Astrocyte (in vitro differentiated cells and primary cell): Measurements from ENCODE around the gene ATP8B1. TPM values are rescaled to one million over a fixed set of nuclear protein-coding genes. Genes with fewer than 3 reads are reported as not detected.
"Not testable (repeated sequence)": the region's sequence is repeated elsewhere in the genome, so short reads cannot be mapped to it uniquely, and the experiment has no call there.

Source experiments
- DNase-seq: peaks from one replicate; pipeline ENCODE4 v3.0.0-alpha.2; 2010; ENCODE audit warnings: low read depth
- FAIRE-seq: peaks from 2 replicates; lab custom pipeline; 2011; peaks lifted over from hg19 to GRCh38; lab: Jason Lieb, UNC
- H2AFZ ChIP-seq: 2 replicates; pipeline ENCODE4 v1.6.0; 2012; ENCODE audit warnings: low read depth, low read length, inconsistent platforms
- H3K27ac ChIP-seq: 2 replicates; pipeline ENCODE4 v1.5.1; 2011; ENCODE audit warnings: low read depth, low read length, inconsistent platforms
- H3K27me3 ChIP-seq: 2 replicates; pipeline ENCODE4 v1.6.0; 2011; ENCODE audit warnings: low read length, inconsistent platforms; ENCODE audit not compliant: insufficient read depth
- H3K36me3 ChIP-seq: 2 replicates; pipeline ENCODE4 v1.5.1; 2011; ENCODE audit warnings: low read length, inconsistent platforms; ENCODE audit not compliant: insufficient read depth
- H3K4me1 ChIP-seq: 2 replicates; pipeline ENCODE4 v1.5.1; 2011; ENCODE audit warnings: low read length, inconsistent platforms; ENCODE audit not compliant: insufficient read depth
- H3K4me2 ChIP-seq: 2 replicates; pipeline ENCODE4 v1.6.0; 2012; ENCODE audit warnings: low read length, inconsistent platforms
- H3K4me3 ChIP-seq: 2 replicates; pipeline ENCODE4 v1.5.1; 2011; ENCODE audit warnings: low read depth, mild to moderate bottlenecking, low read length, inconsistent platforms; ENCODE audit not compliant: insufficient read depth
- H3K79me2 ChIP-seq: 2 replicates; pipeline ENCODE4 v1.6.0; 2012; ENCODE audit warnings: mild to moderate bottlenecking, low read length, inconsistent platforms; ENCODE audit not compliant: insufficient read depth
- H3K9ac ChIP-seq: 2 replicates; pipeline ENCODE4 v1.6.0; 2012; ENCODE audit warnings: mild to moderate bottlenecking, low read length, inconsistent platforms
- H3K9me3 ChIP-seq: 2 replicates; pipeline ENCODE4 v1.5.1; 2012; ENCODE audit warnings: low read depth, mild to moderate bottlenecking, low read length, inconsistent platforms; ENCODE audit not compliant: insufficient read depth
- H4K20me1 ChIP-seq: 2 replicates; pipeline ENCODE4 v1.6.0; 2012; ENCODE audit warnings: low read length, inconsistent platforms; ENCODE audit not compliant: insufficient read depth
- H3K27ac Mint-ChIP-seq: one replicate; pipeline ENCODE4 v1.8.0; 2021; ENCODE audit warnings: mild to moderate bottlenecking, mixed read lengths; ENCODE audit not compliant: unreplicated experiment
- H3K27me3 Mint-ChIP-seq: one replicate; pipeline ENCODE4 v1.8.0; 2021; ENCODE audit warnings: low read depth, mixed read lengths; ENCODE audit not compliant: unreplicated experiment
- H3K36me3 Mint-ChIP-seq: one replicate; pipeline ENCODE4 v1.8.0; 2021; ENCODE audit warnings: low read depth, mixed read lengths; ENCODE audit not compliant: unreplicated experiment
- H3K4me1 Mint-ChIP-seq: one replicate; pipeline ENCODE4 v1.8.0; 2021; ENCODE audit warnings: low read depth, mixed read lengths; ENCODE audit not compliant: unreplicated experiment
- H3K4me3 Mint-ChIP-seq: one replicate; pipeline ENCODE4 v1.8.0; 2021; ENCODE audit warnings: mild to moderate bottlenecking, moderate library complexity, mixed read lengths; ENCODE audit not compliant: unreplicated experiment
- H3K9me3 Mint-ChIP-seq: one replicate; pipeline ENCODE4 v1.8.0; 2021; ENCODE audit warnings: mild to moderate bottlenecking, mixed read lengths; ENCODE audit not compliant: unreplicated experiment
- EZH2 ChIP-seq: IDR thresholded peaks from 2 replicates; pipeline ENCODE4 v1.6.1; 2012; ENCODE audit warnings: mild to moderate bottlenecking, low read length, inconsistent platforms; ENCODE audit not compliant: insufficient read depth
- total RNA-seq: library from RNA; stranded (reverse); gene quantifications from 2 replicates; pipeline ENCODE4 v1.2.1, GENCODE V29; 2021
- TF ChIP-seq, protein P1 (sequence below): IDR thresholded peaks from 2 replicates; pipeline ENCODE4 v1.5.1; 2011; ENCODE audit warnings: low read depth, mild to moderate bottlenecking, inconsistent platforms, low read length, moderate library complexity; ENCODE audit not compliant: insufficient read depth

ATP8B1 gene
- total RNA-seq, 1 donor from 2014 or later = 10.4 TPM

DNA sequence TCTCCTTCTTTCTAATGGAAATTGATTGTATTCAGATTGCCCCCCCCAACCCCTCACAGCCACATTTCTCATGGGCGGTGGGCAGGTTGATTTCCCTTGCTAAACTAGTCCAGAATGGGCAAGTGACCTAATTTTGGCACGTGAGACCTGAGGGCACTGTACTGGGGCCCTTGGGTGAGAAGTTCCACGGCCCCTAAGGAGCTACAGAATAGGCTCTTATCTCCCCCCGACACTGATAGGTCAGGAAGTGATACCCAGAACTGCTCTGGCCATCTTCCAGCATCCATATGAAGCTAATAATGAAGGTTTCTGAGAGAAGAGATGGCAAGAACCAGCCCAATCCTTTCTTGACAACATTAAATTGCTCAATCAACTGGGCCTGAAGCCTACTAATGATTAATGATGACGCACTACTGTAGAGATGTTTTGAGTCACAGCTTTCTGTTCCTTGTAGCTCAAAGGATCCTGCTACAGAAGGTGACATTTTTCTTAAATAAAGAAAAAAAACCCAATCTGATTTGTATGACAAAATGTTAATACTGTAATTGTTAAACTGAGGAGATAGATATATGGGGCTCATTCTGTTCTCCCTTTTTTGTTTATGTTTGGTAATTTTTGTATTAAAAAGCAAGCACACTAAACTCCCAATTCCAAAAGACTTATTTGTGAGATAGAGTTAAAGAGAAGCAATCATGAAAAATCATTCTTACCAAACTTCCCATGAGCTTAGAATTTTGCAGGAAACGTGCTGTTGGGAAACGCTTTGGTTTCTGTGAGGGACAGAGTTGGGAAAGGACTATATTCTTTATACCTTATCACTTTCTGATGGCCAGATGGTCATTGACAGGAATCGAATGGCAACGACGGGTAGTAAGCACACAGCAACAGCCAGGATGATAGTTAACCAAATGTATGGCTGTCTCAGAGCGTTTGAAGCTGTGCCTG, 153.3 kb downstream of the ATP8B1 start:
- no peak overlapping the region for H3K27ac Mint-ChIP-seq
- H3K4me1 Mint-ChIP-seq = no peaks in the 10 kb centered on the region
- no peaks in the 10 kb centered on the region for H3K9me3 ChIP-seq
- peaks cover 16% of the 10 kb centered on the region for H4K20me1 ChIP-seq
- no peak overlapping the region for H3K4me3 ChIP-seq
- H2AFZ ChIP-seq = no peak overlapping the region
- DNase-seq = peak; percentile 63
- no peak overlapping the region for H3K4me2 ChIP-seq
- H3K4me1 ChIP-seq = peaks cover 3% of the 10 kb centered on the region
- no peaks in the 10 kb centered on the region for H3K27me3 ChIP-seq
- peaks cover 62% of the 10 kb centered on the region for H3K79me2 ChIP-seq
- peak overlapping the region; percentile 38 for H3K27ac ChIP-seq
- no peaks in the 10 kb centered on the region for H3K27me3 Mint-ChIP-seq
- H3K36me3 Mint-ChIP-seq = peaks cover 9% of the 10 kb centered on the region
- no peak overlapping the region for H3K9ac ChIP-seq
- H3K4me3 Mint-ChIP-seq = no peak overlapping the region
- no peak for TF ChIP-seq EZH2
- peaks cover 43% of the 10 kb centered on the region for H3K36me3 ChIP-seq
- FAIRE-seq = no peak
- H3K9me3 Mint-ChIP-seq = peaks cover under 1% of the 10 kb centered on the region

GRCh38 chr18:57648414-57648813, 154.7 kb downstream of the ATP8B1 start:
- peaks cover 3% of the 10 kb centered on the region for H3K36me3 Mint-ChIP-seq
- Histone ChIP-seq H3K4me3 (no peak overlapping the region), H3K9me3 (no peaks in the 10 kb centered on the region), H3K27ac (no peak overlapping the region), H3K4me2 (no peak overlapping the region), H3K36me3 (peaks cover 36% of the 10 kb centered on the region), H3K9ac (no peak overlapping the region), H3K4me1 (peaks cover 3% of the 10 kb centered on the region), H3K79me2 (peaks cover 62% of the 10 kb centered on the region), H3K27me3 (no peaks in the 10 kb centered on the region), H4K20me1 (peaks cover 20% of the 10 kb centered on the region), H2AFZ (no peak overlapping the region)
- no peaks in the 10 kb centered on the region for H3K27me3 Mint-ChIP-seq
- no peak for DNase-seq
- no peaks in the 10 kb centered on the region for H3K4me1 Mint-ChIP-seq
- FAIRE-seq = no peak
- H3K4me3 Mint-ChIP-seq = no peak overlapping the region
- no peak for TF ChIP-seq EZH2
- TF ChIP-seq, protein P1, sequence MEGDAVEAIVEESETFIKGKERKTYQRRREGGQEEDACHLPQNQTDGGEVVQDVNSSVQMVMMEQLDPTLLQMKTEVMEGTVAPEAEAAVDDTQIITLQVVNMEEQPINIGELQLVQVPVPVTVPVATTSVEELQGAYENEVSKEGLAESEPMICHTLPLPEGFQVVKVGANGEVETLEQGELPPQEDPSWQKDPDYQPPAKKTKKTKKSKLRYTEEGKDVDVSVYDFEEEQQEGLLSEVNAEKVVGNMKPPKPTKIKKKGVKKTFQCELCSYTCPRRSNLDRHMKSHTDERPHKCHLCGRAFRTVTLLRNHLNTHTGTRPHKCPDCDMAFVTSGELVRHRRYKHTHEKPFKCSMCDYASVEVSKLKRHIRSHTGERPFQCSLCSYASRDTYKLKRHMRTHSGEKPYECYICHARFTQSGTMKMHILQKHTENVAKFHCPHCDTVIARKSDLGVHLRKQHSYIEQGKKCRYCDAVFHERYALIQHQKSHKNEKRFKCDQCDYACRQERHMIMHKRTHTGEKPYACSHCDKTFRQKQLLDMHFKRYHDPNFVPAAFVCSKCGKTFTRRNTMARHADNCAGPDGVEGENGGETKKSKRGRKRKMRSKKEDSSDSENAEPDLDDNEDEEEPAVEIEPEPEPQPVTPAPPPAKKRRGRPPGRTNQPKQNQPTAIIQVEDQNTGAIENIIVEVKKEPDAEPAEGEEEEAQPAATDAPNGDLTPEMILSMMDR = no peak
- H3K9me3 Mint-ChIP-seq = no peaks in the 10 kb centered on the region
- H3K27ac Mint-ChIP-seq = no peak overlapping the region

DNA sequence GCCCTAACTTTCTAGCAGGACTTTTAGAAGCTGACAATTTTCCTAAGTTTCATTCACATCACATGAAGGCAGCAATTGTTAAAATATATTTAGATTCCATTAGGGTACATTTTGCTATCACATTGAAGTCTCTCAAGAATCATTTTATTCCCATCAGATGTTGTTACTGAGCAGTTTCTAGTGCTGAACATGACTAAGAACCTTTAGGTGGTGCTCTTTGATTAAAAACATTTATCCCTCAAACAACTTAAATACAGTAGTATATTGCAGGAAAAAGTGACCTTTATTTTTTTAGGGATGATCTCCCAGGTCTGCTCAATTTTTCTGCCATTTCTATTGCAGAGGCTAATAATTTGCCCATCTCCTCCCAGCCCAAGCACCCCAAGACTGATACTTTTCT, 158.6 kb downstream of the ATP8B1 start:
- no peak overlapping the region for H3K27ac Mint-ChIP-seq
- no peaks in the 10 kb centered on the region for H3K27me3 Mint-ChIP-seq
- no peak overlapping the region for H3K9ac ChIP-seq
- H3K27ac ChIP-seq = no peak overlapping the region
- no peak overlapping the region for H3K4me3 ChIP-seq
- peaks cover 32% of the 10 kb centered on the region for H3K79me2 ChIP-seq
- no peak overlapping the region for H3K4me2 ChIP-seq
- H2AFZ ChIP-seq = no peak overlapping the region
- peaks cover 2% of the 10 kb centered on the region for H3K4me1 ChIP-seq
- peaks cover 12% of the 10 kb centered on the region for H3K36me3 Mint-ChIP-seq
- FAIRE-seq = no peak
- no peaks in the 10 kb centered on the region for H3K27me3 ChIP-seq
- no peak for TF ChIP-seq EZH2
- TF ChIP-seq, protein P1 = no peak
- H3K4me1 Mint-ChIP-seq = no peaks in the 10 kb centered on the region
- no peaks in the 10 kb centered on the region for H3K9me3 ChIP-seq
- peaks cover 14% of the 10 kb centered on the region for H4K20me1 ChIP-seq
- no peak for DNase-seq
- peaks cover 9% of the 10 kb centered on the region for H3K36me3 ChIP-seq
- no peaks in the 10 kb centered on the region for H3K9me3 Mint-ChIP-seq
- no peak overlapping the region for H3K4me3 Mint-ChIP-seq

DNA sequence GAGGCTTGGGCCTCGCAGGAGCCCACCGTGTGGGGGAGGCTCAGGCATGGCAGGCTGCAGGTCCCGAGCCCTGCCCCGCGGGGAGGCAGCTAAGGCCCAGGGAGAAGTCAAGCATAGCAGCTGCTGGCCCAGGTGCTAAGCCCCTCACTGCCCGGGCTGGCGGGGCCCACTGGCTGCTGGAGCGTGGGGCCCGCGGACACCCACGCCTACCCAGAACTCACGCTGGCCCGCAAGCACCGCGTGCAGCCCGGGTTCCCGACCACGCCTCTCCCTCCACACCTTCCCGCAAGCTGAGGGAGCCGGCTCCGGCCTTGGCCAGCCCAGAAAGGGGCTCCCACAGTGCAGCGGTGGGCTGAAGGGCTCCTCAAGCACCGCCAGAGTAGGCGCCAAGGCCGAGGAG, 159.4 kb downstream of the ATP8B1 start:
- H2AFZ ChIP-seq, H3K27me3 ChIP-seq, H3K9me3 Mint-ChIP-seq, H3K4me1 Mint-ChIP-seq, H3K27me3 Mint-ChIP-seq, H3K9ac ChIP-seq, H4K20me1 ChIP-seq, DNase-seq, H3K9me3 ChIP-seq, H3K4me2 ChIP-seq, H3K36me3 ChIP-seq, FAIRE-seq, H3K27ac Mint-ChIP-seq, H3K4me3 ChIP-seq, H3K4me3 Mint-ChIP-seq, H3K4me1 ChIP-seq, H3K27ac ChIP-seq: not testable (repeated sequence)
- peaks cover 25% of the 10 kb centered on the region for H3K79me2 ChIP-seq
- peaks cover 13% of the 10 kb centered on the region for H3K36me3 Mint-ChIP-seq
